RWPE1 (cell line): ENCODE measurements around the gene AKAP13.

Experiments used
- CTCF ChIA-PET: fragments of 350-600 bp; sonication (Branson Sonifier 250); formaldehyde crosslinking; extraction: SDS; loops from one replicate; lab custom pipeline; 2021; lab: Yijun Ruan, JAX
- POLR2A ChIA-PET: fragments of 400-600 bp; formaldehyde crosslinking; extraction: SDS; loops from one replicate; lab custom pipeline; 2020; ENCODE audit warnings: antibody characterized with exemption; ENCODE audit not compliant: low non-redundant PET; lab: Yijun Ruan, JAX
- DNase-seq: peaks from one replicate; pipeline ENCODE4 v3.0.0; 2012; ENCODE audit warnings: low spot score
- H3K27ac ChIP-seq: fragments of 450-650 bp; 2 replicates; pipeline ENCODE4 v1.5.1; 2017
- CTCF ChIP-seq: fragments of 450-650 bp; conservative IDR thresholded peaks from 2 replicates; pipeline ENCODE4 v1.5.1; 2017; ENCODE audit warnings: low read depth, mild to moderate bottlenecking

The AKAP13 gene

GRCh38 chr15:85426481-85426880 lies 46.1 kb downstream of the AKAP13 start:
- H3K27ac ChIP-seq: no peak overlapping the region

GRCh38 chr15:85427286-85428028 lies 47.1 kb downstream of the AKAP13 start:
- no peak for DNase-seq
- POLR2A ChIA-PET: no interaction called here
- CTCF ChIA-PET: no interaction called here

More at GRCh38 chr15:85426481-85426880, 46.1 kb downstream of the AKAP13 start:
- CTCF ChIA-PET: no interaction called here
- POLR2A ChIA-PET: no interaction called here
- TF ChIP-seq CTCF: no peak
- no peak for DNase-seq

DNA sequence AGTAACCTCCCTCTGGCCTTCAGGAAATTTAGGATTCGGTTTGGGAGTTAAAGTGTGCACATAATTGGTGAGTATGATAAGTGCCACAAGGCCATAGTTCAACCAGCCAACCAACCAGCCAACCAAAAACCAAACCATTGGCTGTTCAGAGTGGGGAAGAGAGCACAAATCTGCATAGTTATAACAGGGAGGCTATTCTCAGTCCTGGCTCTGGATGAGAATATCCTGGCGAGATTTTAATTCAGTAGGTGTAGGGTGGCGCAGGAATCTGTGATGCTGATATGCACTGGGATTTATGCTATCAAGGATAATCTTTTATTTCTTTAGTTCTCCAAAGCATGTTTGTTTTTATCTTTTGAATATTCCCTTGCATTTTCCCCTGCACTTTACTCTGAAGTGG lies 49.1 kb downstream of the AKAP13 start:
- CTCF ChIA-PET: no interaction called here
- no peak overlapping the region for H3K27ac ChIP-seq
- POLR2A ChIA-PET: no interaction called here
- TF ChIP-seq CTCF: no peak
- no peak for DNase-seq

More at GRCh38 chr15:85427286-85428028, 47.1 kb downstream of the AKAP13 start:
- no peak overlapping the region for H3K27ac ChIP-seq
- no peak for TF ChIP-seq CTCF

- H3K27ac ChIP-seq: no peak overlapping the region
- no peak for TF ChIP-seq CTCF
- DNase-seq: no peak
- POLR2A ChIA-PET: no interaction called here
- CTCF ChIA-PET: interaction anchor here (0.6 to 1.4 kb wide), 2 partner anchors 42 to 99 kb away, joined by 3 to 7 read pairs; no protein-coding TSS in a partner anchor
These were observed 50.2 kb downstream of the AKAP13 start for GRCh38 chr15:85430406-85431204.

GRCh38 chr15:85439996-85440395 lies 59.6 kb downstream of the AKAP13 start:
- POLR2A ChIA-PET: no interaction called here
- no peak overlapping the region for H3K27ac ChIP-seq

More at GRCh38 chr15:85439996-85440395, 59.6 kb downstream of the AKAP13 start:
- TF ChIP-seq CTCF: no peak
- no peak for DNase-seq
- CTCF ChIA-PET: interaction anchor here (0.5 kb wide), 1 partner anchor 193 kb away, joined by 5 read pairs; no protein-coding TSS in a partner anchor
